DMS153 treated with DMSO at 0.1 percent for 48 hours (cell line): Measurements from ENCODE around the gene DOP1B.
"Not testable (repeated sequence)": the region's sequence is repeated elsewhere in the genome, so short reads cannot be mapped to it uniquely, and the experiment has no call there.

Experiments
- DNase-seq: peaks from one replicate; lab custom pipeline; 2025; ENCODE audit not compliant: unreplicated experiment; lab: John Stamatoyannopoulos, UW

DOP1B gene, protein sequence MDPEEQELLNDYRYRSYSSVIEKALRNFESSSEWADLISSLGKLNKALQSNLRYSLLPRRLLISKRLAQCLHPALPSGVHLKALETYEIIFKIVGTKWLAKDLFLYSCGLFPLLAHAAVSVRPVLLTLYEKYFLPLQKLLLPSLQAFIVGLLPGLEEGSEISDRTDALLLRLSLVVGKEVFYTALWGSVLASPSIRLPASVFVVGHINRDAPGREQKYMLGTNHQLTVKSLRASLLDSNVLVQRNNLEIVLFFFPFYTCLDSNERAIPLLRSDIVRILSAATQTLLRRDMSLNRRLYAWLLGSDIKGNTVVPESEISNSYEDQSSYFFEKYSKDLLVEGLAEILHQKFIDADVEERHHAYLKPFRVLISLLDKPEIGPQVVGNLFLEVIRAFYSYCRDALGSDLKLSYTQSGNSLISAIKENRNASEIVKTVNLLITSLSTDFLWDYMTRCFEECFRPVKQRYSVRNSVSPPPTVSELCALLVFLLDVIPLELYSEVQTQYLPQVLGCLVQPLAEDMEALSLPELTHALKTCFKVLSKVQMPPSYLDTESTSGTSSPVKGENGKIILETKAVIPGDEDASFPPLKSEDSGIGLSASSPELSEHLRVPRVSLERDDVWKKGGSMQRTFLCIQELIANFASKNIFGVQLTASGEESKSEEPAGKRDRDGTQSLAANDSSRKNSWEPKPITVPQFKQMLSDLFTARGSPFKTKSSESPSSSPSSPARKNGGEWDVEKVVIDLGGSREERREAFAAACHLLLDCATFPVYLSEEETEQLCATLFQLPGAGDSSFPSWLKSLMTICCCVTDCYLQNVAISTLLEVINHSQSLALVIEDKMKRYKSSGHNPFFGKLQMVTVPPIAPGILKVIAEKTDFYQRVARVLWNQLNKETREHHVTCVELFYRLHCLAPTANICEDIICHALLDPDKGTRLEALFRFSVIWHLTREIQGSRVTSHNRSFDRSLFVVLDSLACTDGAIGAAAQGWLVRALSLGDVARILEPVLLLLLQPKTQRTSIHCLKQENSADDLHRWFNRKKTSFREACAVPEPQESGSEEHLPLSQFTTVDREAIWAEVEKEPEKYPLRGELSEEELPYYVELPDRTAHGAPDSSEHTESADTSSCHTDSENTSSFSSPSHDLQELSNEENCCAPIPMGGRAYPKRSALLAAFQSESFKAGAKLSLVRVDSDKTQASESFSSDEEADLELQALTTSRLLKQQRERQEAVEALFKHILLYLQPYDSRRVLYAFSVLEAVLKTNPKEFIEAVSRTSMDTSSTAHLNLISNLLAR (N-terminal part only)

DNA sequence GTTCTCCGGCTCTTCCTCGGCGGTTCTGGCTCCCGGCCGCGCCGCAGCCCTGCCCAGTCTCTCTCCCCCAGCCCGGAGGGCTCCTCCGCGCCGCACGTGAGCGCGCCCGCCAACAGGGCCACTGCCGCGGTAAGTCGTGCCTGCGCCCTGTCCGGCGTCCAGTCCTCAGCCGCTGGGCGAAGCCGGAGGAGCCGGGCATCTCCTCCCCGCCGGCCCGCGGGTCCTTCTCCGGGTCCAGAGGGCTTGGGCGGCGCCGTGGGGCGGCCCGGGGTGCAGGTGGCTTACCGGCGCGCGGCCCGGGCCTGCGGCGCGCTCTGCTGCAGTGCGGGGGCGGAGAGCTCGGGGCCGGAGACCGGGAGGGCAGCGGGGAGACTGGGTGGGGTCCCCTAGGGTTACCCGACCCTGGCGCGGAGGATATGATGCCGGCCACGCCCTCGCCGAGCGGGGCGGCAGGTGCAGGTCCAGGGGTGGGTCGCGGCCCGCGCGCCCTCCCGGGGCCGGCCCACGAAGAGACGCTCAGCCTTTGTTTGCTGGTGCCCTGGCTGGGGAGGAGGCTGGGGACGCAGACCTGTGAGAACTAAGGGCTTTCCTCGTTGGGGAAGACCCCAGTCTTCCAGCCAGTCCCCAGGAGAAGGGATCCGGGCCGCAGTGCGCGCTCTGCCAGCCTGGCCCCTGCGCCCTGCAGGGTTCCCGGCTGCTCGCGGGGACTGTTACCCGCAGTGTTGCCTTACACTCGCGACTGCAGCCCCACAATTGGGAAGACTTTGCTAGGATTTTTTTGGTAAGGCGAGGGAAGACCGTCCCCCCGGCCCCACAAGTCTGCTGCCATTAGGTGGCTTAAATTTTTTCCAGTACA is at the start of gene DOP1B:
Gene DOP1B, plus strand, starts transcription at position 10 of the 856 bp plus-strand sequence. CDS start 7,910 bp downstream, outside the sequence.
- no peak for DNase-seq

DNA sequence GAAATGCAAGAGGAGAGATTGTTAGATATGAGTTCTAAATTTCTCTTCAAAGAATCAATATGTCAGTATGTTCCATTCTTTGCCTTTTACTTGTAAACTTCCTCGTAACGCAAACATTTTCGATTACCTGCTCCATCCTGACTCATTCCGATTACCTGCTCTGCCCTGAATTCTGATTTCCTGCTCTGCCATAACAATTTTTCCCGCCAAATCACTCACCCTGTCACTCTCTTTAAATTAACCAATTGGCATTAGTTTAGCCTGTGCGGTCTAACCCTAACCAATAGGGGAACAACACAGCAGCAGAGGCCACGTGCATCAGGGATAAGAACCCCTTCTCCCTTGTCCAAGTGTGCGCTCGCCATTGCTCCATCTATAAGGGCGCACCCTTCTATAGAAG is 46.8 kb upstream of the DOP1B start:
- DNase-seq, result no peak

DNA sequence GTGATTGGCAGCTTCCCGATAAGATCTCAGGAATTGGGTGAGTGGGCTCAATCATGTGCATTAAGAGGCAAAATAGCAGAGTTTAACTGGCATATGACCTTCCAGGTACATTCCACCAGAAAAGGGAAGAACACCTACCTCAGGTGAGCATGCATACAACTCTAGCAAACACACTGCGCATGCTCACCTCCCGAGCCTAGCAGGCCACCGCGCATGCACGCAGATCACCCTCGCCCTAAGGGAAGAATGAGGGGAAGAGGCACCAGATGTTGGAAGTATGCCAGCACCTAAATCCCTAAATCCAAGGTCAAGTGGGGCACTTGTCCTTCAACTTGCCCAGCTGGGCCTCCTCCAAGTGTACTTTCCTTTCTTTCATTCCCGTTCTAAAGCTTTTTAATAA is 45.4 kb upstream of the DOP1B start:
- no peak for DNase-seq

DNA sequence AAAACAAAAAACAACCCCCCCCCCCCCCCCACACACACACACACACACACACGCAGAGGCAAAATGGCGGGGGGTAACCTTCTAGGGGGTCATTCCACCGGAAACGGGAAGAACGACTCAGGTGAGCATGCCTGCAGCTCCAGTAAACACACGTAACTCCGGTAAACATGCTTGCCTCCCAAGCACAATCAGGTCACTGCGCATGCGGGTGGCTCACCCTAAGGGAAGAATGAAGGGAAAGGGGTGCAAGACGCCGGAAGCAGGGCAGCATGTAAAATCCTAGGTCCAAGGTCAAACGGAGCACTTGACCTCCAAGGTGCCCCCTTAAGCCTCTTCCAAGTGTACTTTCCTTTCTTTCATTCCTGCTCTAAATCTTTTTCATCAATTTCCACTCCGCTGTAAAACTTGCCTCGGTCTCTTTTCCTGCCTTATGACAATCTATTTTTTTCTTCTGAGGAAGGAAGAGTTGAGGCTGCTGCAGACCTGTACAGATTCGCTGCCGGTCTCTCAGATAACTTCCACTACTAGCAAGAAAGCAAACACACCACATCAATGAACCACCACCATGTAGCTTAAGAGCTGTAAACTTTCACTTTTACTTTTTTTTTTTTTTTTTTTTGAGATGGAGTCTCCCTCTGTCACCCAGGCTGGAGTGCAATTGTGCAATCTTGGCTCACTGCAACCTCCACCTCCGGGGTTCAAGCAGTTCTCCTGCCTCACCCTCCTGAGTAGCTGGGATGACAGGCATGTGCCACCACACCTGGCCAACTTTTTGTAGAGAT is 42.8 kb upstream of the DOP1B start:
- peak; percentile 79 for DNase-seq

DNA sequence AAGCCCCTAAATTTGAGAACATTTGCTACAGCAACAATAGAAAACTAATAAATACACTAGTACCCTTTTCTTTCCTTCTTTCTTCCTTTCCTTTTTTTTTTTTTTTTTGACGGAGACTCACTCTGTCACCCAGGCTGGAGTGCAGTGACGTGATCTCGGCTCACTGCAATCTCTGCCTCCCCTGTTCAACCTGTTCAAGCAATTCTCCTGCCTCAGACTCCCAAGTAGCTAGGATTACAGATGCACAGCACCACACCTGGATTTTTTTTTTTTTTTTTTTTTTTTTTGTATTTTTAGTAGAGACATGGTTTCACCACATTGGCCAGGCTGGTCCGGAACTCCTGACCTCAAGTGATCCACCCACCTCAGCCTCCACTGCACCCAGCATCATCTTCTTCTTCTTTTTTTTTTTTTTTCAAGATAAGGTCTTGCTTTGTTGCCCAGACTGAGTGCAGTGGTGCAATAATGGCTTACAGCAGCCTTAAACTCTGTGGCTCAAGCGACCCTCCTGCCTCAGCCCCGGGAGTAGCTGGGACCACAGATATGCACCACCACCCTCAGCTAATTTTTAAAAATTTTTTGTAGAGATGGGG is 41.4 kb upstream of the DOP1B start:
- DNase-seq, result no peak

DNA sequence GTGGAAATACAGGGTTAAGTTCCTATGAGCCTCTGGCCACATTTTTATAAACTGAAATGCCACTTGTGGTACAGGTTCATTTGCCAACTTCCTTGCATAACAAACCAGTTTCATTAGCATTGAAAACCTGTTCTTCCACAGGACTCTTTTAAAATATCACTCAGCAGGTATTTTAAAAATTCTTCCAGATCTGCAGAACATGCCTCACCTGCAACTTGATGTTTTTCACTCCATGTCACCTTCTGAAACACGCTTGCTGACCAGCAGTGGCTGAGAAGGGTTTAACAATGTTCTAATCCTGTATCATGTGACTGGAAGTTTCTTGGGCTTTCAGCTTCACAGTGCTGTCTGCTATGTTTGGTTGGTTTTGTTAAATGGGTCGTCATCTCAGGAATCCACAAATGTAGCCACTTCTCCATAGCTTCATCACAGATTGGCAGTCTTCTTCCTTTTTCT is 39.3 kb upstream of the DOP1B start:
- no peak for DNase-seq

DNA sequence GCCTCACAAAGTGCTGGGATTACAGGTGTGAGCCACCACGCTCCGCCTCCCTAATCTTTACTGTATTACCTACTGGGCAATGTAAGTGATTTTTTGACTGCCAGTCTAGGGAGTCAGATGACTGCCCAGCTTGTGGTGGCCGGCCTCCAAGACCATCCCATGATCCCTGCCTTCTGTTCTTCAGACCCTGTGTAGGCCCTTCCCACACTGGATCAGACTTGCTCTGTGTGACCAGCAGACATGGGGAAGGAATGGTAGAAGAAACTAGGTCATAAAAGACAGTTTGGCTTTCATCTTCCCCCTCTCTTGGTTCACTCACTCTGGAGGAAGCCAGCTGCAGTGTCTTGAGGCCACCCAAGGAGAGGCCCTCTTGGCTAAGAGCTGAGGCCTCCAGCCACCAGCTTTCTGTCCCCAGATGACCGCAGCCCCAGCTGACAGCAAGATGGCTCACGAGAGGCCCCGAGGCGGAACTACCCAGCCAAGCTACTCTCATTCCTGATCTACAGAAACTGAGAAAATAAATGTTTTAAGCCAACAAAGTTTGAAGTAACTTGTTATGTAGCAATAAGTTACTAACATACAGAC is 36.2 kb upstream of the DOP1B start:
- DNase-seq, result no peak

DNA sequence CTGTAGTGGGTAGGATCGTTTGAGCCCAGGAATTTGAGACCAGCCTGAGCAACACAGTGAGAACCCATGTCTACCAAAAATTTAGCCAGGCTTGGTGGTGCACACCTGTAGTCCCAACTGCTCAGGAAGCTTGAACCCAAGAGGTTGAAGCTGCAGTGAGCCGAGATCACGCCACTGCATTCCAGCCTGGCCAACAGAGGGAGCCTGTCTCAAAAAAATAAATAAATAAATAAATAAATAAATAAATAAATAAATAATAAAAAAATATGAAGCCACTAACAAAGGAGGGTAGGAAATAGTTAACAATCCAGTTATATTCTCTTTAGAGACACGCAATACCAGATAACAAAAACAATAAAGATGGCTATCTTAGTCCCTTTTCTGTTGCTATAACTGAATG is 33.6 kb upstream of the DOP1B start:
- DNase-seq, result no peak

DNA sequence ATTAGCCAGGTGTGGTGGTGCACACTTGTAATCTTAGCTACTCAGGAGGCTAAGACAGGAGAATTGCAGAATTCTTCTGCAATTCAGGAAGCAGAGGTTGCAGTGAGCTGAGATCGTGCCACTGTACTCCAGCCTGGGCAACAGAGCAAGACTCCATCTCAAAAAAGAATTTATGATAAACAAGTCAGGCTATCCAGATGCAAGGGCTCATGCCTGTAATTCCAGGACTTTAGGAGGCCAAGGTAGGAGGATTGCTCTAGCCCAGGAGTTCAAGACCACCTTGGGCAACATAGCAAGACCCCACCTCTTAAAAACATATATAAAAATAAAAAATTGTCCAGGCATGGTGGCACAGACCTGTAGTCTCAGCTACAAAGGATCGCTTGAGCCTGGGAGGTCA is 32.2 kb upstream of the DOP1B start:
- no peak for DNase-seq

DNA sequence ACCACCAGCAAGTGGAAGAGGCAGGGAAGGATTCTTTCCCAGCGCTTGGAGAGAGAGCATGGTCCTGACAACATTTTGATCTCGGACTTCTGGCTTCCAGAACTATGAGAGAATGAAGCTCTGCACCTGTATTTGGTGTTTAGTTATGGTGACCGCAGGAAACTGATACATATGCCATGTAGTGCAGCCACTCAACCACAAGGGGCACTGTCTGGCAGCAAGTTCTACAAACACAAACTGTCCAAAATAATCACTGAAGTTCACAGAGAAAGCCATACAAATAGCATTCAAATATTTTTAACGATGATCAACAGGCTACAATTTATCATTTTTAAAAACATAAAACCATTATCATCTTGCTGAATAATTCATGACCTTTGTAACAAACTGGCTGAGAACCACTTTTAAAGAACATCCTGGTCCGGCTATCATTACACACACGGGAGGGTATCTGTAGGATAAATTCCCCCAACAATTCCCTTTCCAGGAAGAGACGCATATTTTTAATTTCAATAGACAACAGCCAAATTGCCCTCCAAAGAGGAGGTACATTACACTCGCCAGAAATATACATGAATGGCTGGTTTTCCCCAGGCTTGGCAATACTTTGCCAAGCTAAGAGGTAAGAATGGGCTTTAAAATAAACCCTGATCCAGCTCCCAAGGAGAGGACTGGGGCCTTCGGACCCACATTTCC is 31.0 kb upstream of the DOP1B start:
- peak; percentile 36 for DNase-seq

DNA sequence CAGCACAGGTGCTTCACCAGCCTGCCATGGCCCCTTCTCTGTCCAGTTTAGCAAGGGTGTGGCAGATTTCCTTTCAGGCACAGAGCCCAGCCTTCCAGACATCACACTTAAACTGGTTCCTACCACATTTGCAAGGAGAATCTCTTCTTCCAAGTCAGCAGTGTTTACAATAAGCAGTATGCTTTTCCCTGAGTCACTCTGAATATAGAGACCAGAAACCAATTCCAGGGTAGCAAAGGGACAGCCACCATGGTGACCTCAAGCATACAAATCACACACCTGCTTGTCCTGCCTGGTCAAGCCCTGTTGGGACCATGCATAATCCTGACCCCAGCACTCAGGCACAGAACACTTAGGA is 30.4 kb upstream of the DOP1B start:
- DNase-seq, result no peak

DNA sequence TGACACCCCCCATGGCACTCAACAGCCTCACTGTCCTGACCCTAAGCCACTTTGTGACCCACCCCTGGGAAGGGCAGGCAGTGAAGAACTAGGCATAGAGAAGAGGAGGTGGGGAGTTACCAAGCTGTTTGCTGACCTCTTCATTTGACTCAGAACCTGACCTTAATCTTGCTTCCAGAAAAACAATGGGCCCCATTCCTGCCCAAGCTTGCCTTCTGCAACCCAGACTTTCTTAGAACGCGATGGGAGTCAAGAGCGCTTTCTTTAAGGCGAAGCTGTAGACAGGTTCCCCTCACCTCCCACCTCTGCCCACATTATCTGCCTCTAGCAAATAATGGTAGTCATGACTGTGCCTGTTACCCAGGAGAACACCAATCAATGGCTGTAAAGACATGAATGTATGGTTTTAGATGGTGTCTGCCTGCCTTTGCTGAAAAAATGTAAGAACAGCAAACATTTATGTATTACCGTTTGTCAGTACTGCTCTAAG is 30.0 kb upstream of the DOP1B start:
- no peak for DNase-seq

DNA sequence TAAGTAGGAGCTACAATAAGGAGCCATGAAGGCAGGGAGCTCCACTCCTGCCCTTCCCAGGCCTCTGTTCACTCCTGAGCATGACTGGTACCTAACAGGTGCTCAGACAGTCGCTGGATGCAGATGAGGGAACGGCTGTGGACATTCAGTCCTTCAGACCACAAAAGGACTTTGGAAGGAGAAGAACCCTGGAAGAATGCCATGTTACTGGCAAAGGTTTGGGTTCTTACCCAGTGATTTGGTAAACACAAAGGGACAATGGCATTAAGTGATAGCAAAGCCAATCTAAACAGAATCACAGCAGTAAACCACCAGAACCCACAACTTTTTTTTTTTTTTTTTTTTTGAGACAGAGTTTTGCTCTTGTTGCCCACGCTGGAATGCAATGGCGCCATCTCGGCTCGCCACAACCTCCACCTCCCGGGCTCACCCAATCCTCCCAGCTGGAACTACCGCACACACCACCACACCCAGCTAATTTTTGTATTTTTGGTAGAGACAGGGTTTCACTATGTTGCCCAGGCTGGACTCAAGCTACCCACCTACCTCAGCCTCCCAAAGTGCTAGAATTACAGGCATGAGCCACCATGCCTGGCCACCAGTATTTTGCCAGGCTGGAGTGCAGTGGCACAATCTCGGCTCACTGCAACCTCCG is 29.2 kb upstream of the DOP1B start:
- no peak for DNase-seq

DNA sequence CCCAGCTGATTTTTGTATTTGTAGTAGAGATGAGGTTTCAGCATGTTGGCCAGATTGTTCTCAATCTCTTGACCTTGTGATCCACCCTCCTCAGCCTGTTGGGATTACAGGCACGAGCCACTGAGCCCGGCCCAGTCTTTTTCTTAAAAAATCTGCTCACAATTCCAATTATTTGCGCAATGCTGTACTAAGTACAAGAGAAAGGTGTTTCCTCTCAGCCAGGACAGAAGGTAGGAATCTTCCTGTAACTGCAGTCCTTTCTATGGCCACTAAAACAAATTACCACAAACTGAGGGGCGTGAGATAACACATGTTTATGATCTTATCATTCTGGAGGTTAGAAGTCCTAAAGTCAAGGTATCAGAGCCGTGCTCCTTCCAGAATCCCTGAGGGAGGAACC is 28.6 kb upstream of the DOP1B start:
- DNase-seq, result no peak

DNA sequence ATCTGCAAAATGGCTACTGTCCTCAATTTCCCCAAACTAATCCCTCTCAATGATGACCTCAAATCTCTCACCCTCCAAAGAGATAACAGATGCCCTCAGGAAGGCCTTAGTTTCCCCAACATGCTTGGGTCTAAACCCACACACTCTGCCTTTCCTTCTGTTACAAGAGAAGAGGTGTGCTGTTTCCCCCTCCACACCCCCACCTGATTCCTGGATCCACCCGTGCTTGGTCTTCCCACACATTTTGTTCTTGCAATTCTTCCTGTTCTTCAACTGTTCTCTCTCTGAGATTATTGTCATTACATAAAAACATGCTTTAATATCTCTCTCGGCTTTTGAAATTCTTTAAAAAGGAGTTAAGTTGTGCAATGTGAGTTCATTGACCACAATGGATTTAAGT is 27.4 kb upstream of the DOP1B start:
- no peak for DNase-seq

DNA sequence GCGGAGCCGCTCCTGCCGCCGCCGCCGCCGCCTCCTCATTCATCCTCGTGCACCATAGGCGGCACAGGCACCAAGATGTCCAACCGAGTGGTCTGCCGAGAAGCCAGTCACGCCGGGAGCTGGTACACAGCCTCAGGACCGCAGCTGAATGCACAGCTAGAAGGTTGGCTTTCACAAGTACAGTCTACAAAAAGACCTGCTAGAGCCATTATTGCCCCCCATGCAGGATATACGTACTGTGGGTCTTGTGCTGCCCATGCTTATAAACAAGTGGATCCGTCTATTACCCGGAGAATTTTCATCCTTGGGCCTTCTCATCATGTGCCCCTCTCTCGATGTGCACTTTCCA is 26.2 kb upstream of the DOP1B start:
- not testable (repeated sequence) for DNase-seq

DNA sequence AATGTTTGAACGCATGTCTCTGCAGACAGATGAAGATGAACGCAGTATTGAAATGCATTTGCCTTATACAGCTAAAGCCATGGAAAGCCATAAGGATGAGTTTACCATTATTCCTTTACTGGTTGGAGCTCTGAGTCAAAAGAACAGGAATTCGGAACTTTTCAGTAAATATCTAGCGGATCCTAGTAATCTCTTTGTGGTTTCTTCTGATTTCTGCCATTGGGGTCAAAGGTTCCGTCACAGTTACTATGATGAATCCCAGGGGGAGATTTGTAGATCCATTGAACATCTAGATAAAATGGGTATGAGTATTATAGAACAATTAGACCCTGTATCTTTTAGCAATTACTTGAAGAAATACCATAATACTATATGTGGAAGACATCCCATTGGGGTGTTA is 25.8 kb upstream of the DOP1B start:
- not testable (repeated sequence) for DNase-seq

DNA sequence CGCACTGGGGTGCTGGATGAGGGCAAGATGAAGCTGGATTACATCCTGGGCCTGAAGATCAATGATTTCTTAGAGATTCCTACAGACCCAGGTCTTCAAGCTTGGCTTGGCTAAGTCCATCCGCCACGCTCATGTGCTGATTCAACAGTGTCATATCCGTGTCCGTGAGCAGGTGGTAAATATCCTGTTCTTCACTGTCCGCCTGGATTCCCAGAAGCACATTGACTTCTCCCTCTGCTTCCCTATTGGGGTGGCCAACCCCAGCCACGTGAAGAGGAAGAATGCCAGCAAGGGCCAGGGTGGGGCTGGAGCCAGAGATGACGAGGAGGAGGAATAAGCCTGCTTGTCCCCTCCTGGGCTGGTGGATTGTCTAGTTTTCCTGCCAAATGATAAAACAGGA is 23.9 kb upstream of the DOP1B start:
- DNase-seq, result no peak
